ENCODE measurements around the gene YAF2.

GRCh38 chr12:42135259-42135814, 102.7 kb downstream of the YAF2 start:
- TF ChIP-seq, protein P1, sequence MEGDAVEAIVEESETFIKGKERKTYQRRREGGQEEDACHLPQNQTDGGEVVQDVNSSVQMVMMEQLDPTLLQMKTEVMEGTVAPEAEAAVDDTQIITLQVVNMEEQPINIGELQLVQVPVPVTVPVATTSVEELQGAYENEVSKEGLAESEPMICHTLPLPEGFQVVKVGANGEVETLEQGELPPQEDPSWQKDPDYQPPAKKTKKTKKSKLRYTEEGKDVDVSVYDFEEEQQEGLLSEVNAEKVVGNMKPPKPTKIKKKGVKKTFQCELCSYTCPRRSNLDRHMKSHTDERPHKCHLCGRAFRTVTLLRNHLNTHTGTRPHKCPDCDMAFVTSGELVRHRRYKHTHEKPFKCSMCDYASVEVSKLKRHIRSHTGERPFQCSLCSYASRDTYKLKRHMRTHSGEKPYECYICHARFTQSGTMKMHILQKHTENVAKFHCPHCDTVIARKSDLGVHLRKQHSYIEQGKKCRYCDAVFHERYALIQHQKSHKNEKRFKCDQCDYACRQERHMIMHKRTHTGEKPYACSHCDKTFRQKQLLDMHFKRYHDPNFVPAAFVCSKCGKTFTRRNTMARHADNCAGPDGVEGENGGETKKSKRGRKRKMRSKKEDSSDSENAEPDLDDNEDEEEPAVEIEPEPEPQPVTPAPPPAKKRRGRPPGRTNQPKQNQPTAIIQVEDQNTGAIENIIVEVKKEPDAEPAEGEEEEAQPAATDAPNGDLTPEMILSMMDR (IDR thresholded peaks at IDR 0.05) = no peak
- no peak for TF ChIP-seq POLR2A (IDR thresholded peaks at IDR 0.05)
